ENCODE measurements around the gene MIAT. TPM values are rescaled to one million over a fixed set of nuclear protein-coding genes. Genes with fewer than 3 reads are reported as not detected.
A peak's percentile ranks its signal among the peaks of the same experiment; 100 is the strongest.

MIAT gene
- polyA plus RNA-seq, 6 donors from 2014 or later: 0.04 to 0.16 (median 0.10) TPM; not detected in 2

DNA sequence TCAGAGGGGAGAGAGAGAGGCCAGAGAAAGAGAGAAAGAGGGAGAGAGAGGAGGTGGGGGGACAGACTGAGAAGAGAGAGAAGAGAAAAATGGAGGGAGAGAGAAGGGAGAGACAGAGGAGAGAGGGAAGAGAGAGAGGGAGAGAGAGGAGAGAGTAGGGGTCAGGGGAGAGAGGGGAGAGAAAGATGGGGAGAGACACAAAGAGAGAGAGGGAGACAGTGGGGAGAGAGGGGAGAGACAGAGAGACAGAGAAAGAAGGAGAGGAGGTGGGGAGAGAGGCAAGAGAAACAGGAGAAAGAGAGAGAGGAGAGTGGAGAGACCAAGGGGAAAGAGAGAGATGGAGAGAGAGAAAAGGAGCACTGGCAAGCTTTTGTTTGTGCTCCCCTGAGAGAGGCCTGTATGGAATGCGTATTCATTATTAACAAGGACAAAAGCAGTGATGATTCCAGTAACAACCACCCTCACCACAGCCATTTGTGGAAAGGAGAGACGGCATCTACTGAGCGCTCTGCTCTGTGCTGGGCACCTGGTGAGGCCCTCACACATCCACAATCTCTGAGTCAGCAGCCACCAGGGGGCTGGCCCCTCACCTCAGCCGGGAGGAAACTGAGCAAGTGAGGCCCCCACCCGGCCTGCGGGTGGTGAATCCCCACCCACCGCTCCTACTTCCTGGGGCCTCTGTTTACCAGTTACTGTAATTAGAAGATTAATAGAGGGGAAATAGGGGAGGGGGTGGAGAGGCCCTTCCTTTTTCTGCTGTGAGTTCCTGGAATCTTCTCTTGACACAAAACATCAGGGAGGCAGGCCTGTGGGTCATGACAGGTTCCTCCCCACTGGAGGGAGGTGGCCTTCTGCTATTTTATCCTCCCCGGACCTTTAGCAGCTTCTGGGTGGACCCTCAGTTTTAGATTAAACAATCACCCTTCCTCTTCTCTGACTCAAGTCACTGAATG is 14.6 kb upstream of the MIAT start:
- Mint-ChIP-seq H3K36me3 (peaks cover 0 to 4% of the 10 kb centered on the region in 2 donors), H3K27ac (peak overlapping the region; percentile 29 to 92 (median 72)), H3K27me3 (peaks cover 12 to 24% (median 18%) of the 10 kb centered on the region in 3 donors), H3K9me3 (no peaks in the 10 kb centered on the region), H3K4me1 (peaks cover 16 to 36% (median 28%) of the 10 kb centered on the region in 3 donors), H3K4me3 (peak overlapping the region in 3 of 8 donors; percentile 10 to 52 (median 51))
- ATAC-seq (ENCODE audit: low read depth in 2 of 2) (peak; percentile 46 to 50), DNase-seq (no peak)

DNA sequence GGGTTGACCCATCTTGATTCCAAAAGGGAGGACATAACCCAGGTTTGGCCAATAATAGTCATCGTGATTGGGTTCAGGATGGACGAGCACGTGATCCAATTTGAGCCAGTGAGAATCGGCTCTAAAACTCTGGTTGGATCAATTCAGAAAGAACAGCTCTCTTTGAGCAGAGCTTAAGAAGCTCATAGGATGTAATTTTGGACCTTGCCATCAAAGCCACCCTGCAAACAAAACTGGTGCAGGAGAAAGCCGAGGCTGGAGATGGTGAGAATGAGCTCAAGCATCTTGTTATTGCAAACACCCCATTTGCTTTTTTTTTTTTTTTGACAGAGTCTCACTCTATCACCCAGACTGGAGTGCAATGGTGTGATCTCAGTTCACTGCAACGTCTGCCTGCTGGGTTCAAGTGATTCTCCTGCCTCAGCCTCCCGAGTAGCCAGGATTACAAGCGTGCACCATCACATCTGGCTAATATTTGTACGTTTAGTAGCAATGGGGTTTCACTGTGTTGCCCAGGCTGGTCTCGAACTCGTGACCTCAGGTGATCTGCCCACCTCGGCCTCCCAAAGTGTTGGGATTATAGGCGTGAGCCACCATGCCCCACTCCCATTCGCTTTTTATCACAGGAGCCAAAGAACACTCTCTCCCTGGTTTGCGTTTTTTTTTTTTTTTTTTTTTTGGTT is 13.8 kb upstream of the MIAT start:
- Mint-ChIP-seq H3K36me3 (peaks cover 0 to 4% of the 10 kb centered on the region in 2 donors), H3K4me1 (peaks cover 16 to 36% (median 28%) of the 10 kb centered on the region in 3 donors), H3K27ac (peak overlapping the region in 3 of 6 donors; percentile 33 to 86 (median 64)), H3K9me3 (no peaks in the 10 kb centered on the region), H3K27me3 (peaks cover 14 to 31% (median 26%) of the 10 kb centered on the region in 3 donors), H3K4me3 (peak overlapping the region in 3 of 8 donors; percentile 10 to 32 (median 30))
- no peak for ATAC-seq (ENCODE audit: low read depth in 2 of 2)
- DNase-seq: no peak

- no peak for ATAC-seq (ENCODE audit: low read depth in 2 of 2)
- peaks cover 0 to 4% of the 10 kb centered on the region in 2 donors for H3K36me3 Mint-ChIP-seq
- peak overlapping the region in 2 of 6 donors; percentile 60 to 63 for H3K27ac Mint-ChIP-seq
- peak overlapping the region in 1 of 8 donors; percentile 25 for H3K4me3 Mint-ChIP-seq
- no peak for DNase-seq
- H3K4me1 Mint-ChIP-seq: peaks cover 16 to 36% (median 28%) of the 10 kb centered on the region in 3 donors
- no peaks in the 10 kb centered on the region for H3K9me3 Mint-ChIP-seq
- H3K27me3 Mint-ChIP-seq: peaks cover 24 to 34% (median 30%) of the 10 kb centered on the region in 3 donors
Observed at GRCh38 chr22:26646158-26646557, 11.2 kb upstream of the MIAT start.

- H3K36me3 Mint-ChIP-seq: peaks cover 0 to 4% of the 10 kb centered on the region in 2 donors
- peaks cover 25 to 39% (median 30%) of the 10 kb centered on the region in 3 donors for H3K27me3 Mint-ChIP-seq
- no peak overlapping the region for H3K4me3 Mint-ChIP-seq
- peaks cover 4 to 22% (median 15%) of the 10 kb centered on the region in 3 donors for H3K4me1 Mint-ChIP-seq
- H3K27ac Mint-ChIP-seq: no peak overlapping the region
- ATAC-seq (ENCODE audit: low read depth in 2 of 2) (no peak), DNase-seq (no peak)
- H3K9me3 Mint-ChIP-seq: no peaks in the 10 kb centered on the region
Observed at GRCh38 chr22:26648011-26648497, 9.3 kb upstream of the MIAT start.

- H3K4me3 Mint-ChIP-seq: no peak overlapping the region
- no peaks in the 10 kb centered on the region for H3K9me3 Mint-ChIP-seq
- H3K27me3 Mint-ChIP-seq: peaks cover 25 to 39% (median 30%) of the 10 kb centered on the region in 3 donors
- H3K36me3 Mint-ChIP-seq: peaks cover 0 to 4% of the 10 kb centered on the region in 2 donors
- H3K27ac Mint-ChIP-seq: peak overlapping the region in 1 of 6 donors; percentile 7
- DNase-seq (no peak), ATAC-seq (ENCODE audit: low read depth in 2 of 2) (no peak)
- peaks cover 4 to 15% (median 10%) of the 10 kb centered on the region in 3 donors for H3K4me1 Mint-ChIP-seq
Observed at GRCh38 chr22:26648528-26649388, 8.6 kb upstream of the MIAT start.

- Mint-ChIP-seq H3K27me3 (peaks cover 28 to 39% (median 37%) of the 10 kb centered on the region in 3 donors), H3K4me3 (no peak overlapping the region), H3K36me3 (peaks cover 0 to 4% of the 10 kb centered on the region in 2 donors), H3K27ac (peak overlapping the region in 1 of 6 donors; percentile 44), H3K4me1 (peaks cover 0 to 4% (median 4%) of the 10 kb centered on the region in 3 donors), H3K9me3 (no peaks in the 10 kb centered on the region)
- ATAC-seq (ENCODE audit: low read depth in 2 of 2): no peak
- no peak for DNase-seq
Observed at GRCh38 chr22:26650722-26651421, 6.5 kb upstream of the MIAT start.

DNA sequence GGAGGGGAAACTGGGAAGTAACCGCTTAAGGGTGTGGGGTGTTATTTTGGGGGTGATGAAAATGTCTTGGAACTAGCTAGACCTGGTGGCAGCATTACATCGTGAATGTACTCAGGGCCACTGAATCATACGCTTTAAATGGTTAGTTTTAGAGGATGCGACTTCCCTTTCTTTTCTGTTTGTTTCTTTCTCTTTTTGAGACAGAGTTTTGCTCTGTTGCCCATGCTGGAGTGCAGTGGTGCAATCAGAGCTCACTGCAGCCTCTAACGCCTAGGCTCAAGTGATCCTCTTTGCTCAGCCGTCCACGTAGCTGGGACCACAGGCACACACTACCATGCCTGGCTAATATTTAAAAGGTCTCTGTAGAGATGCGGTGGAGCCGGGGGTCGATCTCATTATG is 5.6 kb upstream of the MIAT start:
- peaks cover 0 to under 1% of the 10 kb centered on the region in 2 donors for H3K36me3 Mint-ChIP-seq
- H3K27ac Mint-ChIP-seq: no peak overlapping the region
- ATAC-seq (ENCODE audit: low read depth in 2 of 2) (peak in 1 of 2 donors; percentile 12), DNase-seq (no peak)
- H3K4me3 Mint-ChIP-seq: no peak overlapping the region
- H3K4me1 Mint-ChIP-seq: peaks cover under 1 to 6% (median 5%) of the 10 kb centered on the region in 3 donors
- H3K27me3 Mint-ChIP-seq: peaks cover 23 to 33% (median 31%) of the 10 kb centered on the region in 3 donors
- no peaks in the 10 kb centered on the region for H3K9me3 Mint-ChIP-seq

- peaks cover 21 to 27% (median 25%) of the 10 kb centered on the region in 3 donors for H3K4me1 Mint-ChIP-seq
- H3K27ac Mint-ChIP-seq: peak overlapping the region in 2 of 6 donors; percentile 43 to 56
- no peaks in the 10 kb centered on the region for H3K9me3 Mint-ChIP-seq
- H3K27me3 Mint-ChIP-seq: peaks cover 28 to 53% (median 34%) of the 10 kb centered on the region in 3 donors
- H3K36me3 Mint-ChIP-seq: no peaks in the 10 kb centered on the region
- H3K4me3 Mint-ChIP-seq: peak overlapping the region; percentile 76 to 94 (median 82)
- no peak for DNase-seq
- peak in 1 of 2 donors; percentile 7 for ATAC-seq (ENCODE audit: low read depth in 2 of 2)
Observed at GRCh38 chr22:26658161-26658560, 773 bp downstream of the MIAT start.

GRCh38 chr22:26658671-26659478 is 1.5 kb downstream of the MIAT start:
- ATAC-seq (ENCODE audit: low read depth in 2 of 2): peak; percentile 47 to 54
- Mint-ChIP-seq H3K4me1 (peaks cover 21 to 27% (median 25%) of the 10 kb centered on the region in 3 donors), H3K27me3 (peaks cover 27 to 53% (median 34%) of the 10 kb centered on the region in 3 donors), H3K27ac (peak overlapping the region in 3 of 6 donors; percentile 54 to 86 (median 82)), H3K9me3 (no peaks in the 10 kb centered on the region), H3K36me3 (no peaks in the 10 kb centered on the region), H3K4me3 (peak overlapping the region; percentile 76 to 94 (median 82))
- peak; percentile 23 for DNase-seq

GRCh38 chr22:26660356-26660755 is 3.0 kb downstream of the MIAT start:
- H3K4me3 Mint-ChIP-seq: no peak overlapping the region
- DNase-seq (no peak), ATAC-seq (ENCODE audit: low read depth in 2 of 2) (no peak)
- peaks cover 22 to 46% (median 34%) of the 10 kb centered on the region in 3 donors for H3K27me3 Mint-ChIP-seq
- no peaks in the 10 kb centered on the region for H3K36me3 Mint-ChIP-seq
- H3K4me1 Mint-ChIP-seq: peaks cover 28 to 32% (median 32%) of the 10 kb centered on the region in 3 donors
- no peak overlapping the region for H3K27ac Mint-ChIP-seq
- H3K9me3 Mint-ChIP-seq: no peaks in the 10 kb centered on the region

GRCh38 chr22:26660961-26661578 is 3.7 kb downstream of the MIAT start:
- H3K27ac Mint-ChIP-seq: no peak overlapping the region
- peaks cover 22 to 46% (median 34%) of the 10 kb centered on the region in 3 donors for H3K27me3 Mint-ChIP-seq
- peaks cover 35 to 37% (median 36%) of the 10 kb centered on the region in 3 donors for H3K4me1 Mint-ChIP-seq

More at GRCh38 chr22:26660961-26661578, 3.7 kb downstream of the MIAT start:
- Mint-ChIP-seq H3K36me3 (no peaks in the 10 kb centered on the region), H3K9me3 (no peaks in the 10 kb centered on the region), H3K4me3 (peak overlapping the region in 1 of 8 donors; percentile 26)
- ATAC-seq (ENCODE audit: low read depth in 2 of 2) (no peak), DNase-seq (no peak)

Data from naive B cell (primary cell).